AG04449 (cell line): Measurements from ENCODE around the gene PEX12.

Source experiments
- CTCF ChIA-PET: fragments of 350-600 bp; formaldehyde crosslinking; extraction: SDS; loops from one replicate; lab custom pipeline; 2021; ENCODE audit warnings: antibody characterized with exemption; lab: Yijun Ruan, JAX
- POLR2A ChIA-PET: fragments of 400-600, 350-600 bp; formaldehyde crosslinking; extraction: SDS; loops from one replicate; lab custom pipeline; 2020; ENCODE audit warnings: antibody characterized with exemption, inconsistent platforms; lab: Yijun Ruan, JAX
- DNase-seq: peaks from one replicate; pipeline ENCODE4 v3.0.0-alpha.2; 2010; ENCODE audit warnings: low read depth, low spot score
- H3K4me3 ChIP-seq: 2 replicates; pipeline ENCODE4 v1.5.1; 2011; ENCODE audit warnings: low read depth, mild to moderate bottlenecking, control low read depth, low read length
- CTCF ChIP-seq: IDR thresholded peaks from one replicate; pipeline ENCODE4 v1.5.1; 2011; ENCODE audit warnings: mild to moderate bottlenecking, moderate library complexity, low read length, control low read depth, inconsistent platforms; ENCODE audit not compliant: insufficient read depth; ENCODE audit errors: missing control alignments

The PEX12 gene

GRCh38 chr17:35603674-35604073 is 25.3 kb upstream of the PEX12 start:
- ChIA-PET POLR2A (no interaction called here), CTCF (interaction anchor here (1.3 to 4.6 kb wide), 3 partner anchors 9 to 144 kb away, joined by 3 to 62 read pairs (median 24); no protein-coding TSS in a partner anchor)
- no peak overlapping the region for H3K4me3 ChIP-seq
- no peak for DNase-seq
- TF ChIP-seq CTCF, result no peak

- ChIA-PET POLR2A (no interaction called here), CTCF (interaction anchor here (0.9 to 3.5 kb wide), 5 partner anchors 10 to 150 kb away, joined by 3 to 18 read pairs (median 4); partner anchors contain the start of gene AP2B1)
- TF ChIP-seq CTCF, result no peak
Observed at GRCh38 chr17:35597604-35598003, 19.2 kb upstream of the PEX12 start.

GRCh38 chr17:35596530-35597233 is 18.3 kb upstream of the PEX12 start:
- ChIA-PET CTCF (interaction anchor here (0.9 to 3.5 kb wide), 6 partner anchors 10 to 151 kb away, joined by 3 to 18 read pairs (median 4); partner anchors contain the start of gene AP2B1), POLR2A (no interaction called here)
- DNase-seq, result no peak
- no peak for TF ChIP-seq CTCF
- no peak overlapping the region for H3K4me3 ChIP-seq

More at GRCh38 chr17:35597604-35598003, 19.2 kb upstream of the PEX12 start:
- H3K4me3 ChIP-seq, result no peak overlapping the region
- no peak for DNase-seq

GRCh38 chr17:35596072-35596471 is 17.7 kb upstream of the PEX12 start:
- no peak overlapping the region for H3K4me3 ChIP-seq
- DNase-seq, result no peak
- TF ChIP-seq CTCF, result no peak
- POLR2A ChIA-PET, result no interaction called here
- CTCF ChIA-PET, result interaction anchor here (1.1 to 3.5 kb wide), 5 partner anchors 9 to 151 kb away, joined by 3 to 18 read pairs (median 6); partner anchors contain the start of gene AP2B1

- POLR2A ChIA-PET, result interaction anchor here (0.6 to 1.6 kb wide), 3 partner anchors 10 to 346 kb away, joined by 3 to 5 read pairs (median 4); partner anchors contain the start of genes PEX12 and SLFN5
- H3K4me3 ChIP-seq, result peak overlapping the region; percentile 96
- CTCF ChIA-PET, result interaction anchor here (0.7 to 1.7 kb wide), 6 partner anchors 23 to 499 kb away, joined by 3 to 9 read pairs (median 6); no protein-coding TSS in a partner anchor
- TF ChIP-seq CTCF, result no peak
- DNase-seq, result peak; percentile 46
Observed at GRCh38 chr17:35588196-35588920, 10.0 kb upstream of the PEX12 start.
